Progenitor cell of endocrine pancreas (in vitro differentiated cells): ENCODE measurements around the gene ZBTB40. TPM values are rescaled to one million over a fixed set of nuclear protein-coding genes. Genes with fewer than 3 reads are reported as not detected.

Source experiments
- DNase-seq: peaks from one replicate; pipeline ENCODE4 v3.0.0; 2021; ENCODE audit warnings: low spot score; ENCODE audit not compliant: unreplicated experiment
- H3K27ac Mint-ChIP-seq: 2 replicates; pipeline ENCODE4 v1.8.0; 2021; ENCODE audit warnings: mild to moderate bottlenecking, moderate library complexity, mixed read lengths
- H3K27me3 Mint-ChIP-seq: 2 replicates; pipeline ENCODE4 v1.8.0; 2021; ENCODE audit warnings: mixed read lengths
- H3K36me3 Mint-ChIP-seq: 2 replicates; pipeline ENCODE4 v1.8.0; 2022; ENCODE audit warnings: mixed read lengths; ENCODE audit not compliant: insufficient read depth
- H3K4me1 Mint-ChIP-seq: 2 replicates; pipeline ENCODE4 v1.8.0; 2021; ENCODE audit warnings: low read depth, mixed read lengths
- H3K4me3 Mint-ChIP-seq: 2 replicates; pipeline ENCODE4 v1.8.0; 2021; ENCODE audit warnings: low read depth, mild to moderate bottlenecking, moderate library complexity, mixed read lengths
- H3K9me3 Mint-ChIP-seq: 2 replicates; pipeline ENCODE4 v1.8.0; 2021; ENCODE audit warnings: low read depth, mixed read lengths
- total RNA-seq: library from RNA; stranded (reverse); gene quantifications from 2 replicates; pipeline ENCODE4 v1.2.1, GENCODE V29; 2021
- TF ChIP-seq, protein P1 (sequence below): fragments of 200-600 bp; sonication (generic); IDR thresholded peaks from one replicate; pipeline ENCODE4 v1.5.0; 2021; ENCODE audit warnings: antibody characterized with exemption, mild to moderate bottlenecking; ENCODE audit not compliant: unreplicated experiment

ZBTB40 gene
- total RNA-seq, 1 donor from 2014 or later, result 40.9 TPM

DNA sequence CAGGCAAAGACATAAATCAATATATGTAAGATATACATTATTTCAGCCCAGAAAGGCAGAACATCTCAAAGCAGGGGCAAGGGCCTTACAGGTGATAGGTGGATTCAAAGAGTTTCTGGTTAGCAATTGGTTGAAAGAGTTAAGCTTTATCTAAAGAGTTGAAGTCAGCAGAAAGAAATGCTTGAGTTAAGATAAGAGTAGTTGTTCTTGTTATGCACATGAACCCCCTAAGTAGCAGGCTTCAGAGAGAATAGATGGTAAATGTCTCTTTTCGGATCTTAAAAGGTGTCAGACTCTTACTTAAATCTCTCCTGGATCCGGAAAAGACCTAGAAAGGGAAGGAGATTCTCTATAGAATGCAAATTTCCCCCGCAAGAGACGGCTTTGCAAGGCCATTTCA lies 8.3 kb upstream of the ZBTB40 start:
- H3K27ac Mint-ChIP-seq, result peak overlapping the region; percentile 10
- TF ChIP-seq, protein P1, sequence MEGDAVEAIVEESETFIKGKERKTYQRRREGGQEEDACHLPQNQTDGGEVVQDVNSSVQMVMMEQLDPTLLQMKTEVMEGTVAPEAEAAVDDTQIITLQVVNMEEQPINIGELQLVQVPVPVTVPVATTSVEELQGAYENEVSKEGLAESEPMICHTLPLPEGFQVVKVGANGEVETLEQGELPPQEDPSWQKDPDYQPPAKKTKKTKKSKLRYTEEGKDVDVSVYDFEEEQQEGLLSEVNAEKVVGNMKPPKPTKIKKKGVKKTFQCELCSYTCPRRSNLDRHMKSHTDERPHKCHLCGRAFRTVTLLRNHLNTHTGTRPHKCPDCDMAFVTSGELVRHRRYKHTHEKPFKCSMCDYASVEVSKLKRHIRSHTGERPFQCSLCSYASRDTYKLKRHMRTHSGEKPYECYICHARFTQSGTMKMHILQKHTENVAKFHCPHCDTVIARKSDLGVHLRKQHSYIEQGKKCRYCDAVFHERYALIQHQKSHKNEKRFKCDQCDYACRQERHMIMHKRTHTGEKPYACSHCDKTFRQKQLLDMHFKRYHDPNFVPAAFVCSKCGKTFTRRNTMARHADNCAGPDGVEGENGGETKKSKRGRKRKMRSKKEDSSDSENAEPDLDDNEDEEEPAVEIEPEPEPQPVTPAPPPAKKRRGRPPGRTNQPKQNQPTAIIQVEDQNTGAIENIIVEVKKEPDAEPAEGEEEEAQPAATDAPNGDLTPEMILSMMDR, result no peak
- peaks cover 8% of the 10 kb centered on the region for H3K36me3 Mint-ChIP-seq
- peaks cover 31% of the 10 kb centered on the region for H3K9me3 Mint-ChIP-seq
- no peaks in the 10 kb centered on the region for H3K27me3 Mint-ChIP-seq
- H3K4me1 Mint-ChIP-seq, result peaks cover 35% of the 10 kb centered on the region
- H3K4me3 Mint-ChIP-seq, result no peak overlapping the region
- DNase-seq, result no peak

DNA sequence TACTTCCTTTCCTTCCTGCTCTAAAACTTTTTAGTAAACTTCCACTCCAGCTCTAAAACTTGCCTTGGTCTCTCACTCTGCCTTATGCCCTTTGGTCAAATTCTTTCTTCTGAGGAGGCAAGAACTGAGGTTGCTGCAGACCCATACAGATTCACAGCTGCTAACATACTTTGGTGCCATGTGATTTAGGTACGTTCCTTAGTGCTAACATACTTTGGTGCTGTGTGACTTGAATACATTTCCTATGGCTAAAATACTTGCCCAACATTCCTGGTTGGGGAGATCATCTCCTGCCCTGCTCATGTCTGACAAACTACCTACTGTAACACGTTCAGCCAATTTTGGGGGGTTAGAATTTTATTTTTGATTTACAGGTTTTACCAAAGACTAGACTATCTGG lies 6.8 kb upstream of the ZBTB40 start:
- Mint-ChIP-seq H3K4me1 (peaks cover 35% of the 10 kb centered on the region), H3K9me3 (peaks cover 24% of the 10 kb centered on the region), H3K27ac (no peak overlapping the region), H3K27me3 (no peaks in the 10 kb centered on the region), H3K4me3 (no peak overlapping the region), H3K36me3 (peaks cover 6% of the 10 kb centered on the region)
- TF ChIP-seq, protein P1, result no peak
- no peak for DNase-seq

DNA sequence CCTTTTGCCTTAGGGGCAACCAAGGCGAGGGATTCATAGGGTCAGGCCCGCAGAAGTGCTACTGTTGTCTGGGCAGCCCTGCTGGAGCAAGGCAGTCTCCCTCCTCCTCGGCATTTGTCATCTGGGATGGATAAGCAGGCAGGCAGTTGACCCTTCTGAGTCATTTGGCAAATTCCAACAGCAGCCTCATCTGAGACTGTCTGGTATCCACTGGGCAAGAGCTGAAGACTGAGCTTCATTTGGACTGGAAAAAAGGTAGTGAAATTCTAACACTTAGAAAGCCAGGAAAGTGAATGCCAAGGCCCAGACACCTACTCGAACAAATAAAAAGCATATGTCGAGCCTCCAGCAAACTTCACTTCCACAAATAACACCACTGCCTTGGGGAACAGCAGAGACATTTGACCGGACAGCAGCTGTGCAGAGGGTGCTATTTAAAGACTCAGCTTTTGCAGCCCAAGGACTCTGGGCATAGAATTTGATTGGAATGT lies 4.0 kb upstream of the ZBTB40 start:
- Mint-ChIP-seq H3K9me3 (peaks cover 5% of the 10 kb centered on the region), H3K4me1 (peaks cover 32% of the 10 kb centered on the region), H3K36me3 (no peaks in the 10 kb centered on the region), H3K27me3 (no peaks in the 10 kb centered on the region), H3K4me3 (no peak overlapping the region), H3K27ac (no peak overlapping the region)
- TF ChIP-seq, protein P1, result no peak
- no peak for DNase-seq

DNA sequence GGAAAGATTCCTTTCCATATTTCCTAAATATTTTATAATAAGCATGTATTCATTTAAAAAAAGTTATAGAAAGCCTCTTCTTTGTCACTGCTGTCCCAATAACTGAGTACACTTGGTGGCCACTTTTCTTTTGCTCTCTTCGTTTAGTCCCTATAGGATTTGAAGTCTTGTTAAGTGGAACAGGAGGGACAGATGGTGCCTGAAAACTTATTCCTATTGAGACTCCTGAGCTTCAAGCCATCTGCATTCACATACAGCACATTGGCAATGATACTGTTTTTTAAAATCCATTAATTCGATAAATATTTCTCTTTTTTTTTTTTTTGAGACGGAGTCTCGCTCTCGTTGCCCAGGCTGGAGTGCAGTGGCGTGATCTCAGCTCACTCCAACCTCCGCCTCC lies 2.0 kb upstream of the ZBTB40 start:
- Mint-ChIP-seq H3K27me3 (no peaks in the 10 kb centered on the region), H3K9me3 (peaks cover 2% of the 10 kb centered on the region), H3K4me3 (no peak overlapping the region), H3K27ac (no peak overlapping the region), H3K36me3 (no peaks in the 10 kb centered on the region), H3K4me1 (peaks cover 37% of the 10 kb centered on the region)
- no peak for DNase-seq
- TF ChIP-seq, protein P1, result no peak

DNA sequence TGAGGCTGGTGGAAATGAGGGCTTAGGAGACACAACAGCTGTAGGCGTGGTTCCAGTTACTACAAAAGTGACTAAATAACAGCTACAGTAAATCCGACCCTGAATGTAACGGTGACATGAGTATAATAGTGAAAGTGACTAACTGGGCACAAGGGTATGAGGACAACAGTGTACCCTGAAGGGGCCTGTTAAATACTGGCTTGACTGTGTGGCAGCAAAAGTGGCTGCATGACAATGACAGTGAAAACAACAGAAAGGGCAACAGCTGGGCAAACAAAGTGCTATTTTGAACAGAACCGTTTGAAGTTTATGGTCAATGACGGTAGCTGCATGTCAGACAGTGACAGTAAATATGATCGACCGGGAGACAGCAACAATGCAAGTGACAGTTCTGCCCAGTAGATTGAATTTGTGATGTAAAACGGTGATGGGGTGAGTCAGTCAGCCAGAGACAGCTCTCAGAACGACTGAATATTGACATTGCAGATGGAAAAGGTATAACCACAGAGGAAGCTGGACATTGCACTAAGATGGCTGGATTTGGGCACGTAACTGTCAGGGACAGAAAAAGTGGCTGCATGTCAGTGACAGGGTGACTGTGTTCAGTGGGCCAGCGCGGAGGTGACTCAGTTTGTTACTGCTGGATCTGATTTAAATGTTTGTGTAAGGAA lies 1.2 kb upstream of the ZBTB40 start:
- Mint-ChIP-seq H3K36me3 (no peaks in the 10 kb centered on the region), H3K27me3 (no peaks in the 10 kb centered on the region), H3K9me3 (no peaks in the 10 kb centered on the region), H3K27ac (peak overlapping the region; percentile 94), H3K4me1 (peaks cover 42% of the 10 kb centered on the region), H3K4me3 (peak overlapping the region; percentile 56)
- TF ChIP-seq, protein P1, result no peak
- DNase-seq, result no peak
